Astrocyte (in vitro differentiated cells and primary cell): ENCODE data around the gene PTGR3. TPM values are rescaled to one million over a fixed set of nuclear protein-coding genes. Genes with fewer than 3 reads are reported as not detected.

Source experiments
- DNase-seq: peaks from one replicate; pipeline ENCODE4 v3.0.0-alpha.2; 2010; ENCODE audit warnings: low read depth
- FAIRE-seq: peaks from 2 replicates; lab custom pipeline; 2011; peaks lifted over from hg19 to GRCh38; lab: Jason Lieb, UNC
- H2AFZ ChIP-seq: 2 replicates; pipeline ENCODE4 v1.6.0; 2012; ENCODE audit warnings: low read depth, low read length, inconsistent platforms
- H3K27ac ChIP-seq: 2 replicates; pipeline ENCODE4 v1.5.1; 2011; ENCODE audit warnings: low read depth, low read length, inconsistent platforms
- H3K27me3 ChIP-seq: 2 replicates; pipeline ENCODE4 v1.6.0; 2011; ENCODE audit warnings: low read length, inconsistent platforms; ENCODE audit not compliant: insufficient read depth
- H3K36me3 ChIP-seq: 2 replicates; pipeline ENCODE4 v1.5.1; 2011; ENCODE audit warnings: low read length, inconsistent platforms; ENCODE audit not compliant: insufficient read depth
- H3K4me1 ChIP-seq: 2 replicates; pipeline ENCODE4 v1.5.1; 2011; ENCODE audit warnings: low read length, inconsistent platforms; ENCODE audit not compliant: insufficient read depth
- H3K4me2 ChIP-seq: 2 replicates; pipeline ENCODE4 v1.6.0; 2012; ENCODE audit warnings: low read length, inconsistent platforms
- H3K4me3 ChIP-seq: 2 replicates; pipeline ENCODE4 v1.5.1; 2011; ENCODE audit warnings: low read depth, mild to moderate bottlenecking, low read length, inconsistent platforms; ENCODE audit not compliant: insufficient read depth
- H3K79me2 ChIP-seq: 2 replicates; pipeline ENCODE4 v1.6.0; 2012; ENCODE audit warnings: mild to moderate bottlenecking, low read length, inconsistent platforms; ENCODE audit not compliant: insufficient read depth
- H3K9ac ChIP-seq: 2 replicates; pipeline ENCODE4 v1.6.0; 2012; ENCODE audit warnings: mild to moderate bottlenecking, low read length, inconsistent platforms
- H3K9me3 ChIP-seq: 2 replicates; pipeline ENCODE4 v1.5.1; 2012; ENCODE audit warnings: low read depth, mild to moderate bottlenecking, low read length, inconsistent platforms; ENCODE audit not compliant: insufficient read depth
- H4K20me1 ChIP-seq: 2 replicates; pipeline ENCODE4 v1.6.0; 2012; ENCODE audit warnings: low read length, inconsistent platforms; ENCODE audit not compliant: insufficient read depth
- H3K27ac Mint-ChIP-seq: one replicate; pipeline ENCODE4 v1.8.0; 2021; ENCODE audit warnings: mild to moderate bottlenecking, mixed read lengths; ENCODE audit not compliant: unreplicated experiment
- H3K27me3 Mint-ChIP-seq: one replicate; pipeline ENCODE4 v1.8.0; 2021; ENCODE audit warnings: low read depth, mixed read lengths; ENCODE audit not compliant: unreplicated experiment
- H3K36me3 Mint-ChIP-seq: one replicate; pipeline ENCODE4 v1.8.0; 2021; ENCODE audit warnings: low read depth, mixed read lengths; ENCODE audit not compliant: unreplicated experiment
- H3K4me1 Mint-ChIP-seq: one replicate; pipeline ENCODE4 v1.8.0; 2021; ENCODE audit warnings: low read depth, mixed read lengths; ENCODE audit not compliant: unreplicated experiment
- H3K4me3 Mint-ChIP-seq: one replicate; pipeline ENCODE4 v1.8.0; 2021; ENCODE audit warnings: mild to moderate bottlenecking, moderate library complexity, mixed read lengths; ENCODE audit not compliant: unreplicated experiment
- H3K9me3 Mint-ChIP-seq: one replicate; pipeline ENCODE4 v1.8.0; 2021; ENCODE audit warnings: mild to moderate bottlenecking, mixed read lengths; ENCODE audit not compliant: unreplicated experiment
- EZH2 ChIP-seq: IDR thresholded peaks from 2 replicates; pipeline ENCODE4 v1.6.1; 2012; ENCODE audit warnings: mild to moderate bottlenecking, low read length, inconsistent platforms; ENCODE audit not compliant: insufficient read depth
- total RNA-seq: library from RNA; stranded (reverse); gene quantifications from 2 replicates; pipeline ENCODE4 v1.2.1, GENCODE V29; 2021
- TF ChIP-seq, protein P1 (sequence below): IDR thresholded peaks from 2 replicates; pipeline ENCODE4 v1.5.1; 2011; ENCODE audit warnings: low read depth, mild to moderate bottlenecking, inconsistent platforms, low read length, moderate library complexity; ENCODE audit not compliant: insufficient read depth

Gene PTGR3
- total RNA-seq, 1 donor from 2014 or later: 8.4 TPM

DNA sequence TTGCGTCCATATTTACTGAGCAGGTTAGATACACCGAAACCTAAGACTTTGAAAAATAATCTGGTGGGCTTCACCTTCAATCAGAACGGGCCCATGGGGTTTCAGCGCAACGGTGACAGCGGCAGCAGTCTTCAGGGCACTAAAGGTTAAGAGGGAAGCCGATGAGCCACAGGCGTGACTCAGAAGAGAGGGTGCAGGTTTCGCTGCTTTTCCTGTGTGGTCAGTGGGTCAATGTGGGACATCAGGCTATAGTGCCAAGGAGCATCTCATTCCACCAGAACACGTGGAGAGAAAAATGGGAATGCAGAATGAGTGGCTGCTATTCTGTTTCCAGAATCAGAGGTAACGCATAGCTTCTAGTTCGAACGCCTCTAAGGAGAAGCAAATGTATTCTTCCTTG lies 8.9 kb downstream of the PTGR3 start:
- peaks cover 39% of the 10 kb centered on the region for H3K79me2 ChIP-seq
- peaks cover 14% of the 10 kb centered on the region for H3K27me3 Mint-ChIP-seq

DNA sequence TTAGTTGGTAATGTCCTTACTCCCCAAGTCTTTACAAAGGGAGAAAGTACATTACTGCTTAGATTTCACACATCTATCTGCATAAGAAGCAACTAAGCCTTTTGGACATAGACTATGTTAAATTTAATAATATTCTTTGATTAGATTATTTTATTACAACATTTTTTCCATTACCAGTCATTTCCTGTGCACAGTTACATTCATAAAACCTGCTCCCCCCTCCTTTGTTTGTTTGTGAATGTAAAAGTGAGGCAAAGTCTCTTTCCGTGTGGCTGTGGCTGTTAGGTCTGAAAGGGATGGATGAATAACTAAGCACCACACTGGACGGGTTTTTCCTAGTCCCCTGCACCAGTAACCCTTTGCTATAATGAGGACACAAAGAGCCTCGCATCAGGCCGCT lies 9.6 kb downstream of the PTGR3 start:
- no peaks in the 10 kb centered on the region for H3K9me3 ChIP-seq
- peaks cover 31% of the 10 kb centered on the region for H3K79me2 ChIP-seq
- no peak overlapping the region for H3K27ac ChIP-seq
- peaks cover 16% of the 10 kb centered on the region for H4K20me1 ChIP-seq
- Mint-ChIP-seq H3K4me1 (no peaks in the 10 kb centered on the region), H3K36me3 (no peaks in the 10 kb centered on the region), H3K27me3 (peaks cover 12% of the 10 kb centered on the region), H3K9me3 (no peaks in the 10 kb centered on the region), H3K4me3 (no peak overlapping the region), H3K27ac (no peak overlapping the region)
- no peaks in the 10 kb centered on the region for H3K36me3 ChIP-seq
- H3K27me3 ChIP-seq: no peaks in the 10 kb centered on the region
- H3K9ac ChIP-seq: no peak overlapping the region
- H2AFZ ChIP-seq: no peak overlapping the region
- H3K4me3 ChIP-seq: no peak overlapping the region
- TF ChIP-seq EZH2: no peak
- TF ChIP-seq, protein P1, sequence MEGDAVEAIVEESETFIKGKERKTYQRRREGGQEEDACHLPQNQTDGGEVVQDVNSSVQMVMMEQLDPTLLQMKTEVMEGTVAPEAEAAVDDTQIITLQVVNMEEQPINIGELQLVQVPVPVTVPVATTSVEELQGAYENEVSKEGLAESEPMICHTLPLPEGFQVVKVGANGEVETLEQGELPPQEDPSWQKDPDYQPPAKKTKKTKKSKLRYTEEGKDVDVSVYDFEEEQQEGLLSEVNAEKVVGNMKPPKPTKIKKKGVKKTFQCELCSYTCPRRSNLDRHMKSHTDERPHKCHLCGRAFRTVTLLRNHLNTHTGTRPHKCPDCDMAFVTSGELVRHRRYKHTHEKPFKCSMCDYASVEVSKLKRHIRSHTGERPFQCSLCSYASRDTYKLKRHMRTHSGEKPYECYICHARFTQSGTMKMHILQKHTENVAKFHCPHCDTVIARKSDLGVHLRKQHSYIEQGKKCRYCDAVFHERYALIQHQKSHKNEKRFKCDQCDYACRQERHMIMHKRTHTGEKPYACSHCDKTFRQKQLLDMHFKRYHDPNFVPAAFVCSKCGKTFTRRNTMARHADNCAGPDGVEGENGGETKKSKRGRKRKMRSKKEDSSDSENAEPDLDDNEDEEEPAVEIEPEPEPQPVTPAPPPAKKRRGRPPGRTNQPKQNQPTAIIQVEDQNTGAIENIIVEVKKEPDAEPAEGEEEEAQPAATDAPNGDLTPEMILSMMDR: no peak
- H3K4me1 ChIP-seq: peaks cover 7% of the 10 kb centered on the region
- DNase-seq: no peak
- no peak overlapping the region for H3K4me2 ChIP-seq
- no peak for FAIRE-seq

More for the DNA sequence above, 8.9 kb downstream of the PTGR3 start:
- Histone ChIP-seq H3K36me3 (no peaks in the 10 kb centered on the region), H3K4me3 (no peak overlapping the region), H2AFZ (no peak overlapping the region), H3K27ac (no peak overlapping the region), H3K4me1 (peaks cover 13% of the 10 kb centered on the region), H3K27me3 (no peaks in the 10 kb centered on the region), H3K9ac (no peak overlapping the region), H3K4me2 (no peak overlapping the region), H3K9me3 (no peaks in the 10 kb centered on the region), H4K20me1 (peaks cover 20% of the 10 kb centered on the region)
- H3K4me1 Mint-ChIP-seq: no peaks in the 10 kb centered on the region
- H3K9me3 Mint-ChIP-seq: no peaks in the 10 kb centered on the region
- no peak overlapping the region for H3K4me3 Mint-ChIP-seq
- no peak overlapping the region for H3K27ac Mint-ChIP-seq
- FAIRE-seq: no peak
- no peak for TF ChIP-seq EZH2
- TF ChIP-seq, protein P1: no peak
- no peaks in the 10 kb centered on the region for H3K36me3 Mint-ChIP-seq
- no peak for DNase-seq

DNA sequence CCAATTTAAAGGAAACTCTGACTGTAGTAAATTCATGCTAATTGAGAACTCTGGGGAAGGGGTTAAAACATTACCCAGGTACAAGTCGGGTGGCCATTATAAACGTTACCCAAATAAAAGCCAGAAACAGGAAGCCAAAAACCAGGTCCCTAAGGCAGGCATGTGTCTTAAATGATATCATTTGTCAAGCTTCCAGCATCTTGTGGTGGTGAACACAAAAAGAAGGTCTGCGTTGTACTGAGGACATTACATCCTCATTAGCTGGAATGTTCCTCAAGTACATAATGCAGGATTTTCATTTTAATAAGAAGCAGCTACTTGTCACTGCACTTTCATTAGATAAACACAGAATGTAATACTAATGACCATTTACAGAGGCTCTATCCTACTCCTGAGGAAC lies 10.9 kb downstream of the PTGR3 start:
- H4K20me1 ChIP-seq: peaks cover 3% of the 10 kb centered on the region
- H3K27ac Mint-ChIP-seq: no peak overlapping the region

More for the DNA sequence above, 10.9 kb downstream of the PTGR3 start:
- Mint-ChIP-seq H3K4me1 (no peaks in the 10 kb centered on the region), H3K4me3 (no peak overlapping the region), H3K36me3 (no peaks in the 10 kb centered on the region), H3K9me3 (no peaks in the 10 kb centered on the region), H3K27me3 (peaks cover 9% of the 10 kb centered on the region)
- Histone ChIP-seq H3K4me1 (no peaks in the 10 kb centered on the region), H3K27ac (no peak overlapping the region), H2AFZ (no peak overlapping the region), H3K9me3 (no peaks in the 10 kb centered on the region), H3K4me3 (no peak overlapping the region), H3K36me3 (no peaks in the 10 kb centered on the region), H3K9ac (no peak overlapping the region), H3K27me3 (no peaks in the 10 kb centered on the region), H3K79me2 (peaks cover 19% of the 10 kb centered on the region), H3K4me2 (no peak overlapping the region)
- no peak for TF ChIP-seq EZH2
- TF ChIP-seq, protein P1: no peak
- DNase-seq: peak; percentile 41
- no peak for FAIRE-seq
